ENCODE data around the gene CNPPD1. TPM values are rescaled to one million over a fixed set of nuclear protein-coding genes. Genes with fewer than 3 reads are reported as not detected.

The CNPPD1 gene
- 32.3 and 39.0 TPM in 2 replicates for total RNA-seq

GRCh38 chr2:219176818-219177551, at the start of gene CNPPD1:
CNPPD1 (minus strand) TSS chr2:219176925; CDS start chr2:219176828, 97 bp downstream.

GRCh38 chr2:219218732-219219701, 42.3 kb upstream of the CNPPD1 start, which contains the start of gene ABCB6:
ABCB6 (minus strand) TSS chr2:219218958; CDS start chr2:219218673, 285 bp downstream.

GRCh38 chr2:219206328-219207133, 29.8 kb upstream of the CNPPD1 start, which contains the start of gene ZFAND2B:
ZFAND2B (plus strand) TSS chr2:219206782; CDS start chr2:219206988, 206 bp downstream.

GRCh38 chr2:219177552-219178376, 1.0 kb upstream of the CNPPD1 start, which contains the start of gene RETREG2:
RETREG2 (plus strand) TSS chr2:219178275; CDS start chr2:219178353, 78 bp downstream.

GRCh38 chr2:219169930-219170654, 6.6 kb downstream of the CNPPD1 start, which contains the start of gene SLC23A3:
SLC23A3 (minus strand) TSS chr2:219170029; CDS start chr2:219169984, 45 bp downstream.

GRCh38 chr2:219160186-219161017, 16.3 kb downstream of the CNPPD1 start, which contains the start of gene NHEJ1:
NHEJ1 (minus strand) TSS chr2:219160815; CDS start chr2:219158362, 2,453 bp downstream.

Other genes with a start within 250 kb of the CNPPD1 start
- 0.71 TPM in 1 of 2 replicates, not detected in the other for gene CDK5R2, start 217.3 kb downstream of the CNPPD1 start, total RNA-seq
- not detected in 2 replicates for gene FEV, start 191.7 kb downstream of the CNPPD1 start, total RNA-seq
- not detected in 2 replicates for gene CRYBA2, start 183.5 kb downstream of the CNPPD1 start, total RNA-seq
- gene CFAP65, start 135.4 kb downstream of the CNPPD1 start, total RNA-seq, result not detected in 2 replicates
- not detected in 2 replicates for gene IHH, start 116.0 kb downstream of the CNPPD1 start, total RNA-seq
- 22.7 and 33.2 TPM in 2 replicates for gene NHEJ1, start 16.1 kb downstream of the CNPPD1 start, total RNA-seq
- gene SLC23A3, start 6.9 kb downstream of the CNPPD1 start, total RNA-seq, result not detected in 2 replicates
- 55.8 and 78.7 TPM in 2 replicates for gene RETREG2, start 1.4 kb upstream of the CNPPD1 start, total RNA-seq
- 30.3 and 42.7 TPM in 2 replicates for gene ZFAND2B, start 29.9 kb upstream of the CNPPD1 start, total RNA-seq
- gene ABCB6, start 42.0 kb upstream of the CNPPD1 start, total RNA-seq, result 12.7 and 13.1 TPM in 2 replicates
- gene ATG9A, start 52.7 kb upstream of the CNPPD1 start, total RNA-seq, result 49.9 and 58.3 TPM in 2 replicates
- gene ANKZF1, start 52.9 kb upstream of the CNPPD1 start, total RNA-seq, result 16.1 and 30.6 TPM in 2 replicates
- gene GLB1L, start 68.5 kb upstream of the CNPPD1 start, total RNA-seq, result 25.1 and 25.5 TPM in 2 replicates
- gene STK16, start 68.6 kb upstream of the CNPPD1 start, total RNA-seq, result 18.8 and 23.4 TPM in 2 replicates
- not detected in 2 replicates for gene TUBA4B, start 76.3 kb upstream of the CNPPD1 start, total RNA-seq
- 11.3 and 19.0 TPM in 2 replicates for gene TUBA4A, start 77.0 kb upstream of the CNPPD1 start, total RNA-seq
- 30.0 and 37.2 TPM in 2 replicates for gene DNAJB2, start 102.4 kb upstream of the CNPPD1 start, total RNA-seq
- 1.2 and 1.7 TPM in 2 replicates for gene PTPRN, start 132.5 kb upstream of the CNPPD1 start, total RNA-seq
- gene RESP18, start 155.8 kb upstream of the CNPPD1 start, total RNA-seq, result not detected in 2 replicates
- 55.9 and 67.2 TPM in 2 replicates for gene DNPEP, start 211.0 kb upstream of the CNPPD1 start, total RNA-seq
- gene DES, start 241.5 kb upstream of the CNPPD1 start, total RNA-seq, result 83.3 and 119 TPM in 2 replicates